B cell (primary cell): ENCODE data around the gene GPR137.

Source experiments
- EZH2 ChIP-seq: IDR thresholded peaks from 2 replicates; pipeline ENCODE4 v1.6.1; 2012; ENCODE audit warnings: borderline replicate concordance, low read depth, mild to moderate bottlenecking, moderate library complexity, low read length; ENCODE audit not compliant: insufficient read depth, poor library complexity, severe bottlenecking
- TF ChIP-seq, protein P1 (sequence below): fragments of 200-600 bp; IDR thresholded peaks from one replicate; pipeline ENCODE4 v1.8.0; 2022; ENCODE audit warnings: antibody characterized with exemption, mild to moderate bottlenecking

DNA sequence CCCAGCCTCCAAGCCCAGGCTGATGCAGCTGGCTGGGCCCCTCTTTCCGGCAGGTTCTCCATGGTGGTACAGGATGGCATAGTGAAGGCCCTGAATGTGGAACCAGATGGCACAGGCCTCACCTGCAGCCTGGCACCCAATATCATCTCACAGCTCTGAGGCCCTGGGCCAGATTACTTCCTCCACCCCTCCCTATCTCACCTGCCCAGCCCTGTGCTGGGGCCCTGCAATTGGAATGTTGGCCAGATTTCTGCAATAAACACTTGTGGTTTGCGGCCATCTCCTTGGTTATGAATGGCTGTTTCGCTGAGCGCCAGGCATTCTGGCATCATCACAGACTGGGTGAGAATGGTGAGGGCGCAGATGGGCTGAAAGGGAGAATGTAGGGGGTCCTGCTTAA lies 35.9 kb downstream of the GPR137 start:
- TF ChIP-seq, protein P1, sequence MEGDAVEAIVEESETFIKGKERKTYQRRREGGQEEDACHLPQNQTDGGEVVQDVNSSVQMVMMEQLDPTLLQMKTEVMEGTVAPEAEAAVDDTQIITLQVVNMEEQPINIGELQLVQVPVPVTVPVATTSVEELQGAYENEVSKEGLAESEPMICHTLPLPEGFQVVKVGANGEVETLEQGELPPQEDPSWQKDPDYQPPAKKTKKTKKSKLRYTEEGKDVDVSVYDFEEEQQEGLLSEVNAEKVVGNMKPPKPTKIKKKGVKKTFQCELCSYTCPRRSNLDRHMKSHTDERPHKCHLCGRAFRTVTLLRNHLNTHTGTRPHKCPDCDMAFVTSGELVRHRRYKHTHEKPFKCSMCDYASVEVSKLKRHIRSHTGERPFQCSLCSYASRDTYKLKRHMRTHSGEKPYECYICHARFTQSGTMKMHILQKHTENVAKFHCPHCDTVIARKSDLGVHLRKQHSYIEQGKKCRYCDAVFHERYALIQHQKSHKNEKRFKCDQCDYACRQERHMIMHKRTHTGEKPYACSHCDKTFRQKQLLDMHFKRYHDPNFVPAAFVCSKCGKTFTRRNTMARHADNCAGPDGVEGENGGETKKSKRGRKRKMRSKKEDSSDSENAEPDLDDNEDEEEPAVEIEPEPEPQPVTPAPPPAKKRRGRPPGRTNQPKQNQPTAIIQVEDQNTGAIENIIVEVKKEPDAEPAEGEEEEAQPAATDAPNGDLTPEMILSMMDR, result no peak
- TF ChIP-seq EZH2, result no peak
